ENCODE results near the gene AMOT. TPM values are rescaled to one million over a fixed set of nuclear protein-coding genes. Genes with fewer than 3 reads are reported as not detected.

Gene AMOT, protein sequence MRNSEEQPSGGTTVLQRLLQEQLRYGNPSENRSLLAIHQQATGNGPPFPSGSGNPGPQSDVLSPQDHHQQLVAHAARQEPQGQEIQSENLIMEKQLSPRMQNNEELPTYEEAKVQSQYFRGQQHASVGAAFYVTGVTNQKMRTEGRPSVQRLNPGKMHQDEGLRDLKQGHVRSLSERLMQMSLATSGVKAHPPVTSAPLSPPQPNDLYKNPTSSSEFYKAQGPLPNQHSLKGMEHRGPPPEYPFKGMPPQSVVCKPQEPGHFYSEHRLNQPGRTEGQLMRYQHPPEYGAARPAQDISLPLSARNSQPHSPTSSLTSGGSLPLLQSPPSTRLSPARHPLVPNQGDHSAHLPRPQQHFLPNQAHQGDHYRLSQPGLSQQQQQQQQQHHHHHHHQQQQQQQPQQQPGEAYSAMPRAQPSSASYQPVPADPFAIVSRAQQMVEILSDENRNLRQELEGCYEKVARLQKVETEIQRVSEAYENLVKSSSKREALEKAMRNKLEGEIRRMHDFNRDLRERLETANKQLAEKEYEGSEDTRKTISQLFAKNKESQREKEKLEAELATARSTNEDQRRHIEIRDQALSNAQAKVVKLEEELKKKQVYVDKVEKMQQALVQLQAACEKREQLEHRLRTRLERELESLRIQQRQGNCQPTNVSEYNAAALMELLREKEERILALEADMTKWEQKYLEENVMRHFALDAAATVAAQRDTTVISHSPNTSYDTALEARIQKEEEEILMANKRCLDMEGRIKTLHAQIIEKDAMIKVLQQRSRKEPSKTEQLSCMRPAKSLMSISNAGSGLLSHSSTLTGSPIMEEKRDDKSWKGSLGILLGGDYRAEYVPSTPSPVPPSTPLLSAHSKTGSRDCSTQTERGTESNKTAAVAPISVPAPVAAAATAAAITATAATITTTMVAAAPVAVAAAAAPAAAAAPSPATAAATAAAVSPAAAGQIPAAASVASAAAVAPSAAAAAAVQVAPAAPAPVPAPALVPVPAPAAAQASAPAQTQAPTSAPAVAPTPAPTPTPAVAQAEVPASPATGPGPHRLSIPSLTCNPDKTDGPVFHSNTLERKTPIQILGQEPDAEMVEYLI
- total RNA-seq (2014; rRNA removed): 0.58 and 1.3 TPM in 2 replicates
- Bru-seq, nascent RNA: percentile 13 among the genes with signal in this experiment
- percentile 12 among the genes with signal in this experiment for BruChase-seq, experiment 1, labeled RNA remaining after a 6-hour chase
- percentile 14 among the genes with signal in this experiment for BruChase-seq, experiment 2, labeled RNA remaining after a 2-hour chase
- long read RNA-seq: 0 reads

DNA sequence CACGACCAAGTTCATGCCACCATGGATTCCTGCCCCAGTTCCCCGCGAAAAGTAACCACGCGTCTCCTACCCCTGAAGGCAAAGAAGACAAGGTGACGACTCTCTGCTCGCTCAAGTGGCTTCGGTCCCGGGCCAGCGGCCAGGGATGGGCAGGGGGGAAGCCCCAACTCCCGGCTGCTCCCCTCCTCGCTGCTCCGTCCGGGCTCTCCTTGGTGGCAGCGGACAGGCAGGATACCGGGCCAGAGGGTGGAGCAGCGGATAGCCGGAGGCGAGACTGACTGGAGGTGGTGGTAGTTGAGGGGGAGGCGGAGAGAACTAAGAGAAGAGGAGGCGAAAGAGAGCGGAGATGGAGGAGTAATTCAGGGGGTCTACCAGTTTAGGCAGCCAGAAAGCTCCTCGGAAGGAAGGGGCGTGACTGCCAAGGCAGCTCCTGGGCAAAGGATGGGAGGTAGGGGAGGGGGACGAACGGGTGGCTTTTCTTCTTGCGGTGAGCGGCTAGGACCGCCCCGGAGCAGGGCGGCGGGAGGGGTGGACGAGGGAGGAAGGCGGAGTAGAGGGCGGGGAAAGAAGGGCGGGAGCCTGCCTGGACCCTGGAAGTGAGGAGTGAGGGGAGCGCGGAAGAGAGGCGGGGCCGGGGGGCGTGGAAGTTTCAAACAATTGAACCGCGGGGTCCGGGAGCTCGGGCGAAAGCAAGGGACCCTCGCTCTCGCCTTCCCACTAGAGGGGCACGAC lies at the start of gene AMOT:
Gene AMOT, minus strand, starts transcription at position 450 of the 732 bp plus-strand sequence. CDS start 17,705 bp downstream, outside the sequence.
- no peaks in the 10 kb centered on the region for H3K79me2 ChIP-seq (ENCODE audit: low read length)
- no peaks in the 10 kb centered on the region for H3K4me1 ChIP-seq (ENCODE audit: insufficient read depth, low read length)
- ATAC-seq: peak; percentile 80
- CTCF ChIA-PET: no interaction called here
- H4K20me1 ChIP-seq (ENCODE audit: low read length): no peaks in the 10 kb centered on the region
- DNase-seq: peak; percentile 41
- peak within 1 kb of the TSS; percentile 73 for H3K4me3 ChIP-seq (ENCODE audit: low read length)
- H3K4me2 ChIP-seq (ENCODE audit: low read length): peak within 1 kb of the TSS; percentile 91
- POLR2A ChIA-PET (ENCODE audit: unreplicated experiment): no interaction called here
- H2AFZ ChIP-seq (ENCODE audit: low read length): peak within 1 kb of the TSS; percentile 92
- no peak within 1 kb of the TSS for H3K9ac ChIP-seq (ENCODE audit: low read length)
- no peaks in the 10 kb centered on the region for H3K9me2 ChIP-seq (replicated peaks; ENCODE audit: low read length)
- no TSS peak for BruUV-seq (replicated peaks)
- intact Hi-C loops (cut with micrococcal nuclease): no loop called here
- no peaks in the 10 kb centered on the region for H3K36me3 ChIP-seq (ENCODE audit: low read depth, low read length)
- TF ChIP-seq EZH2phosphoT487 (IDR thresholded peaks at IDR 0.05; ENCODE audit: borderline replicate concordance, low read length): no peak
- TF ChIP-seq EZH2 (IDR thresholded peaks at IDR 0.05; ENCODE audit: low read length, unreplicated experiment): no peak
- TF ChIP-seq, protein P1, sequence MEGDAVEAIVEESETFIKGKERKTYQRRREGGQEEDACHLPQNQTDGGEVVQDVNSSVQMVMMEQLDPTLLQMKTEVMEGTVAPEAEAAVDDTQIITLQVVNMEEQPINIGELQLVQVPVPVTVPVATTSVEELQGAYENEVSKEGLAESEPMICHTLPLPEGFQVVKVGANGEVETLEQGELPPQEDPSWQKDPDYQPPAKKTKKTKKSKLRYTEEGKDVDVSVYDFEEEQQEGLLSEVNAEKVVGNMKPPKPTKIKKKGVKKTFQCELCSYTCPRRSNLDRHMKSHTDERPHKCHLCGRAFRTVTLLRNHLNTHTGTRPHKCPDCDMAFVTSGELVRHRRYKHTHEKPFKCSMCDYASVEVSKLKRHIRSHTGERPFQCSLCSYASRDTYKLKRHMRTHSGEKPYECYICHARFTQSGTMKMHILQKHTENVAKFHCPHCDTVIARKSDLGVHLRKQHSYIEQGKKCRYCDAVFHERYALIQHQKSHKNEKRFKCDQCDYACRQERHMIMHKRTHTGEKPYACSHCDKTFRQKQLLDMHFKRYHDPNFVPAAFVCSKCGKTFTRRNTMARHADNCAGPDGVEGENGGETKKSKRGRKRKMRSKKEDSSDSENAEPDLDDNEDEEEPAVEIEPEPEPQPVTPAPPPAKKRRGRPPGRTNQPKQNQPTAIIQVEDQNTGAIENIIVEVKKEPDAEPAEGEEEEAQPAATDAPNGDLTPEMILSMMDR (conservative IDR thresholded peaks at IDR 0.05; ENCODE audit: low read depth, low read length): no peak
- H3K27me3 ChIP-seq (ENCODE audit: low read length): no peaks in the 10 kb centered on the region
- H3K27ac ChIP-seq (ENCODE audit: low read length): no peak within 1 kb of the TSS
- H3F3A ChIP-seq (ENCODE audit: low read length, unreplicated experiment): no peaks in the 10 kb centered on the region
- no peaks in the 10 kb centered on the region for H3K9me3 ChIP-seq (ENCODE audit: low read length)

DNA sequence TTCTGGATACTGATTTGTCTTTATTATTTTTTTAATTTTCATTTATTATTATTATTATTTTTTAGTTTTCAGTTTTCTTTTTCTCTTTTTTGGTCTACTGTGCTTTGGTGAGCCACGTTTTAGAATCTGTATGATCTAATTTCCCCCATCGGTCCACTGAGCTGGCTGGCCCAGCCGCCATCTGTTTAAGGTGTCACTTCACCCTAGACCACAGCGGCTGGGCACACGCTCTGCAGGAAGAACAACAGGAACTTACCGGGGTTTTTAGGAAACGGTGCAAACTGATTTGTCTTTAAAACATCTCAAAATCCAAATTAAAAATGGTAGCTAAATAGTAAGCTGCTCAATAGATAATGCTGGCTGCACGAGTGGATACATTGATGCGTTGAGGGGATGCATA lies 48.8 kb upstream of the AMOT start:
- H3K4me3 ChIP-seq (ENCODE audit: low read length): no peak overlapping the region
- no peaks in the 10 kb centered on the region for H4K20me1 ChIP-seq (ENCODE audit: low read length)
- H3K79me2 ChIP-seq (ENCODE audit: low read length): no peaks in the 10 kb centered on the region
- DNase-seq (no peak), ATAC-seq (no peak)
- H3K9me2 ChIP-seq (replicated peaks; ENCODE audit: low read length): no peaks in the 10 kb centered on the region
- H2AFZ ChIP-seq (ENCODE audit: low read length): no peak overlapping the region
- no peaks in the 10 kb centered on the region for H3K4me1 ChIP-seq (ENCODE audit: insufficient read depth, low read length)
- no peak overlapping the region for H3K27ac ChIP-seq (ENCODE audit: low read length)
- H3K4me2 ChIP-seq (ENCODE audit: low read length): no peak overlapping the region
- no peaks in the 10 kb centered on the region for H3K36me3 ChIP-seq (ENCODE audit: low read depth, low read length)
- no TSS peak for BruUV-seq (replicated peaks)
- H3K27me3 ChIP-seq (ENCODE audit: low read length): no peaks in the 10 kb centered on the region
- H3K9me3 ChIP-seq (ENCODE audit: low read length): no peaks in the 10 kb centered on the region
- CTCF ChIA-PET: no interaction called here
- intact Hi-C loops (cut with micrococcal nuclease): no loop called here
- POLR2A ChIA-PET (ENCODE audit: unreplicated experiment): no interaction called here
- no peak for TF ChIP-seq EZH2 (IDR thresholded peaks at IDR 0.05; ENCODE audit: low read length, unreplicated experiment)
- TF ChIP-seq, protein P1 (conservative IDR thresholded peaks at IDR 0.05; ENCODE audit: low read depth, low read length): no peak
- TF ChIP-seq EZH2phosphoT487 (IDR thresholded peaks at IDR 0.05; ENCODE audit: borderline replicate concordance, low read length): no peak
- no peaks in the 10 kb centered on the region for H3F3A ChIP-seq (ENCODE audit: low read length, unreplicated experiment)
- H3K9ac ChIP-seq (ENCODE audit: low read length): no peak overlapping the region

Measured in PC-3 (cell line).